Stimulated activated CD8-positive, alpha-beta memory T cell treated with anti-CD3 and anti-CD28 coated beads, Interleukin-12 subunit alpha, Interleukin-12 subunit beta, amount 100 ng/mL, for 1 hour (primary cell): ENCODE measurements around the gene SORCS2.

Experiments
- DNase-seq: peaks from one replicate; pipeline ENCODE4 v3.0.0-alpha.2; 2020; ENCODE audit warnings: low read depth

SORCS2 gene

GRCh38 chr4:7693237-7693608 lies 500.9 kb downstream of the SORCS2 start:
- DNase-seq, result no peak

GRCh38 chr4:7693711-7694110 lies 501.4 kb downstream of the SORCS2 start:
- DNase-seq, result no peak

- DNase-seq, result no peak
Measured at GRCh38 chr4:7694324-7694723, 502.0 kb downstream of the SORCS2 start.

GRCh38 chr4:7697343-7697742 lies 505.0 kb downstream of the SORCS2 start:
- no peak for DNase-seq

- no peak for DNase-seq
Measured at GRCh38 chr4:7697821-7698220, 505.5 kb downstream of the SORCS2 start.

GRCh38 chr4:7698584-7698983 lies 506.2 kb downstream of the SORCS2 start:
- DNase-seq, result no peak

- DNase-seq, result no peak
Measured at GRCh38 chr4:7699031-7699430, 506.7 kb downstream of the SORCS2 start.

GRCh38 chr4:7699825-7700224 lies 507.5 kb downstream of the SORCS2 start:
- no peak for DNase-seq

- DNase-seq, result no peak
Measured at GRCh38 chr4:7700665-7701064, 508.3 kb downstream of the SORCS2 start.

- no peak for DNase-seq
Measured at GRCh38 chr4:7701866-7702649, 509.7 kb downstream of the SORCS2 start.

GRCh38 chr4:7703688-7704087 lies 511.4 kb downstream of the SORCS2 start:
- no peak for DNase-seq

GRCh38 chr4:7704091-7704490 lies 511.8 kb downstream of the SORCS2 start:
- DNase-seq, result no peak

GRCh38 chr4:7704625-7705024 lies 512.3 kb downstream of the SORCS2 start:
- DNase-seq, result no peak

- no peak for DNase-seq
Measured at GRCh38 chr4:7705062-7705461, 512.7 kb downstream of the SORCS2 start.

- no peak for DNase-seq
Measured at GRCh38 chr4:7705593-7705992, 513.3 kb downstream of the SORCS2 start.

GRCh38 chr4:7708238-7708637 lies 515.9 kb downstream of the SORCS2 start:
- DNase-seq, result no peak

GRCh38 chr4:7708981-7709380 lies 516.6 kb downstream of the SORCS2 start:
- no peak for DNase-seq

- no peak for DNase-seq
Measured at GRCh38 chr4:7709431-7709830, 517.1 kb downstream of the SORCS2 start.

GRCh38 chr4:7710126-7710525 lies 517.8 kb downstream of the SORCS2 start:
- DNase-seq, result no peak

- no peak for DNase-seq
Measured at GRCh38 chr4:7710576-7711306, 518.4 kb downstream of the SORCS2 start.

GRCh38 chr4:7711307-7711963 lies 519.1 kb downstream of the SORCS2 start:
- no peak for DNase-seq

GRCh38 chr4:7712021-7712671 lies 519.8 kb downstream of the SORCS2 start:
- DNase-seq, result no peak

- DNase-seq, result no peak
Measured at GRCh38 chr4:7713757-7714156, 521.4 kb downstream of the SORCS2 start.
